ENCODE measurements around the gene SRPRB. TPM values are rescaled to one million over a fixed set of nuclear protein-coding genes. Genes with fewer than 3 reads are reported as not detected.

The SRPRB gene
- total RNA-seq, 1 experiment from 2014 or later, result 43.4 TPM

GRCh38 chr3:133842158-133842557 is 36.5 kb downstream of the SRPRB start:
- intact Hi-C loops (cut with micrococcal nuclease), result no loop called here
- Histone ChIP-seq H3K27ac (ENCODE audit: low read length) (no peak overlapping the region), H4K20me1 (ENCODE audit: low read length) (no peaks in the 10 kb centered on the region), H3K4me1 (ENCODE audit: insufficient read depth, low read length) (no peaks in the 10 kb centered on the region), H3K4me2 (ENCODE audit: low read length) (no peak overlapping the region), H3K27me3 (ENCODE audit: low read length) (no peaks in the 10 kb centered on the region), H3K79me2 (ENCODE audit: low read length) (no peaks in the 10 kb centered on the region), H3K9me2 (replicated peaks; ENCODE audit: low read length) (no peaks in the 10 kb centered on the region), H3K9me3 (ENCODE audit: low read length) (no peaks in the 10 kb centered on the region), H2AFZ (ENCODE audit: low read length) (no peak overlapping the region), H3K36me3 (ENCODE audit: low read depth, low read length) (no peaks in the 10 kb centered on the region), H3K4me3 (ENCODE audit: low read length) (no peak overlapping the region), H3F3A (ENCODE audit: low read length, unreplicated experiment) (no peaks in the 10 kb centered on the region), H3K9ac (ENCODE audit: low read length) (no peak overlapping the region)
- ATAC-seq (no peak), DNase-seq (no peak)
- no TSS peak for BruUV-seq (replicated peaks)
- POLR2A ChIA-PET (ENCODE audit: unreplicated experiment), result no interaction called here
- CTCF ChIA-PET, result no interaction called here
- TF ChIP-seq EZH2phosphoT487 (IDR thresholded peaks at IDR 0.05; ENCODE audit: borderline replicate concordance, low read length), result no peak
- no peak for TF ChIP-seq CTCF (conservative IDR thresholded peaks at IDR 0.05; ENCODE audit: low read depth, low read length)
- TF ChIP-seq EZH2 (IDR thresholded peaks at IDR 0.05; ENCODE audit: low read length, unreplicated experiment), result no peak

- no peak for TF ChIP-seq CTCF (conservative IDR thresholded peaks at IDR 0.05; ENCODE audit: low read depth, low read length)
- TF ChIP-seq EZH2 (IDR thresholded peaks at IDR 0.05; ENCODE audit: low read length, unreplicated experiment), result no peak
- TF ChIP-seq EZH2phosphoT487 (IDR thresholded peaks at IDR 0.05; ENCODE audit: borderline replicate concordance, low read length), result no peak
- no peak for ATAC-seq
- Histone ChIP-seq H3K4me2 (ENCODE audit: low read length) (no peak overlapping the region), H3F3A (ENCODE audit: low read length, unreplicated experiment) (no peaks in the 10 kb centered on the region), H3K9me3 (ENCODE audit: low read length) (no peaks in the 10 kb centered on the region), H3K27ac (ENCODE audit: low read length) (no peak overlapping the region), H3K27me3 (ENCODE audit: low read length) (no peaks in the 10 kb centered on the region), H3K9ac (ENCODE audit: low read length) (no peak overlapping the region), H3K9me2 (replicated peaks; ENCODE audit: low read length) (no peaks in the 10 kb centered on the region), H3K4me1 (ENCODE audit: insufficient read depth, low read length) (no peaks in the 10 kb centered on the region), H2AFZ (ENCODE audit: low read length) (no peak overlapping the region), H3K36me3 (ENCODE audit: low read depth, low read length) (no peaks in the 10 kb centered on the region), H3K79me2 (ENCODE audit: low read length) (no peaks in the 10 kb centered on the region), H4K20me1 (ENCODE audit: low read length) (no peaks in the 10 kb centered on the region), H3K4me3 (ENCODE audit: low read length) (no peak overlapping the region)
- ChIA-PET CTCF (no interaction called here), POLR2A (ENCODE audit: unreplicated experiment) (no interaction called here)
- no TSS peak for BruUV-seq (replicated peaks)
- intact Hi-C loops (cut with micrococcal nuclease), result no loop called here
- no peak for DNase-seq
Observed at GRCh38 chr3:133843634-133844033, 38.0 kb downstream of the SRPRB start.

GRCh38 chr3:133845127-133845526 is 39.5 kb downstream of the SRPRB start:
- intact Hi-C loops (cut with micrococcal nuclease), result no loop called here
- ATAC-seq (no peak), DNase-seq (no peak)
- H3K9me2 ChIP-seq (replicated peaks; ENCODE audit: low read length), result no peaks in the 10 kb centered on the region
- H3K36me3 ChIP-seq (ENCODE audit: low read depth, low read length), result no peaks in the 10 kb centered on the region
- CTCF ChIA-PET, result no interaction called here
- no peaks in the 10 kb centered on the region for H3K9me3 ChIP-seq (ENCODE audit: low read length)
- no peak overlapping the region for H3K4me3 ChIP-seq (ENCODE audit: low read length)
- BruUV-seq (replicated peaks), result no TSS peak
- no peaks in the 10 kb centered on the region for H3F3A ChIP-seq (ENCODE audit: low read length, unreplicated experiment)
- POLR2A ChIA-PET (ENCODE audit: unreplicated experiment), result no interaction called here
- no peaks in the 10 kb centered on the region for H3K79me2 ChIP-seq (ENCODE audit: low read length)
- H3K9ac ChIP-seq (ENCODE audit: low read length), result no peak overlapping the region
- H3K4me2 ChIP-seq (ENCODE audit: low read length), result no peak overlapping the region
- no peaks in the 10 kb centered on the region for H3K27me3 ChIP-seq (ENCODE audit: low read length)
- H2AFZ ChIP-seq (ENCODE audit: low read length), result no peak overlapping the region
- H3K4me1 ChIP-seq (ENCODE audit: insufficient read depth, low read length), result no peaks in the 10 kb centered on the region
- no peaks in the 10 kb centered on the region for H4K20me1 ChIP-seq (ENCODE audit: low read length)
- TF ChIP-seq EZH2 (IDR thresholded peaks at IDR 0.05; ENCODE audit: low read length, unreplicated experiment) (no peak), CTCF (conservative IDR thresholded peaks at IDR 0.05; ENCODE audit: low read depth, low read length) (no peak), EZH2phosphoT487 (IDR thresholded peaks at IDR 0.05; ENCODE audit: borderline replicate concordance, low read length) (no peak)
- H3K27ac ChIP-seq (ENCODE audit: low read length), result no peak overlapping the region

All from PC-3 (cell line).